Stimulated activated naive B cell treated with anti-CD40 and anti-IgM and Interleukin-4, amounts not matched to agents 10 μg/mL and 1 μg/mL and 100 μg/mL, for 72 hours (primary cell): ENCODE results near the gene ZDBF2.
"Not testable (repeated sequence)": the region's sequence is repeated elsewhere in the genome, so short reads cannot be mapped to it uniquely, and the experiment has no call there.

ENCODE experiments used
- ATAC-seq, 2 donors: fragments of 150-1000 bp; cut with Tn5 transposase; replicated peaks; 2 replicates each; pipeline ENCODE4 v1.10.0; 2021; ENCODE audit warnings: moderate library complexity in 1 of 2
- DNase-seq: peaks from one replicate; pipeline ENCODE4 v3.0.0; 2021
- H3K27ac Mint-ChIP-seq: one replicate; pipeline ENCODE4 v1.8.0; 2022; ENCODE audit warnings: mild to moderate bottlenecking, mixed read lengths
- H3K27me3 Mint-ChIP-seq, 2 donors: one replicate each; pipeline ENCODE4 v1.8.0; 2022; ENCODE audit warnings: mixed read lengths in 2 of 2
- H3K36me3 Mint-ChIP-seq, 2 donors: one replicate each; pipeline ENCODE4 v1.8.0; 2022; ENCODE audit warnings: mixed read lengths in 2 of 2, mild to moderate bottlenecking in 1 of 2
- H3K4me1 Mint-ChIP-seq, 2 donors: one replicate each; pipeline ENCODE4 v1.8.0; 2022; ENCODE audit warnings: mixed read lengths in 2 of 2, mild to moderate bottlenecking in 1 of 2
- H3K4me3 Mint-ChIP-seq, 2 donors: one replicate each; pipeline ENCODE4 v1.8.0; 2022; ENCODE audit warnings: mild to moderate bottlenecking in 2 of 2, mixed read lengths in 2 of 2, moderate library complexity in 1 of 2
- H3K9me3 Mint-ChIP-seq, 2 donors: one replicate each; pipeline ENCODE4 v1.8.0; 2022; ENCODE audit warnings: mixed read lengths in 2 of 2, mild to moderate bottlenecking in 1 of 2

The ZDBF2 gene

DNA sequence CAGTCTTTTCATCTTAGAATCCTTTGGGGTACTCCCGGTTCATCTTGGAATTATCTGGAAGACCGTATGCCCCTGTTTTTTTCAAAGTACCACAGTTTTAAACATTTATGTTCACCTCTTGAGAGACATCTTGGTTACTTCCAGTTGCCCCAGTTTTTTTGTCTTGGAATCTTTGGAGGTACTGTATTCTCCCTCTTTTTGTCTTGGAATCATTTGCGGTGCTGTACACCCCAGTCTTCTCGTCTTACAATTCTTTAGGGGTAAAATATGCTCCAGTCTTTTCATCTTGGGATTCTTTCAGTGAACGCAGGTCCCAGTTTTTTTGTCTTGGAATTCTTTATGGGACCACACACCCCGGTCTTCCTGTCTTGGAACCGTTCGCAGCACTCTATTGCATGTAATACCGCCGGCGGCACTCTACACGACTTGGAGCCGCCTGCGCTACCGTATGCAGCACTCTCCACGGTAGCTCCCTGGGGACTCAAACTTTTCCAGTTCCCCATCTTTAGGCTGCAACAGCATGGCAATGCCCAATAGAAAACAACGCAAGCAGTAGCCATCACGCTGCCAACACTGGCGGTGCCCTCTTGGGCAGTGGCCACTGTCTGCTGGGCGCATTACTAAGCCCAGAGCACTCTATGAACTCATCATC is 21.2 kb upstream of the ZDBF2 start:
- Mint-ChIP-seq H3K36me3 (no peaks in the 10 kb centered on the region), H3K4me3 (peak overlapping the region in 1 of 2 donors; percentile 11), H3K27ac (peak overlapping the region; percentile 80), H3K4me1 (peaks cover 13 to 14% of the 10 kb centered on the region in 2 donors), H3K27me3 (peaks cover 53 to 56% of the 10 kb centered on the region in 2 donors), H3K9me3 (peaks cover 0 to 2% of the 10 kb centered on the region in 2 donors)
- no peak for DNase-seq
- ATAC-seq: no peak

DNA sequence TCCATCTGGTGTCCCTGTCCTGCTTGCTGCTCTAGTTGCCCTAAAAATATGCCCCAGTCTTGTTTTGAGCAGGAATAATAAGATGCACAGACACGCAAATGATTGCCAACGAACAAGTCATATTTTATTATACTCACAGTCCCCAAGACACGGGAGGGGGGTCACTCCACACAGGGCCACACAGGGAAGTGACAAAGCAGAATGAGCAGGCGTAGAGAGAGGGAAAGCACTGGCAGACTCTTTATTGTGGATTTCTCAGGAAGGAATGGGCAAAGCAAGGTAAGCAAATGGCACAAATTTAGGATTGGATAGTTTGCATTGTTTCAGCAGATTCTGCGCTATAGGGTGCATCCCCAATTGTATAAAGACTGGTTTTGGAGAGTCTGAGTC is 20.7 kb upstream of the ZDBF2 start:
- no peak for ATAC-seq
- Mint-ChIP-seq H3K4me3 (peak overlapping the region in 1 of 2 donors; percentile 19), H3K9me3 (peaks cover 0 to 2% of the 10 kb centered on the region in 2 donors), H3K27ac (peak overlapping the region; percentile 80), H3K4me1 (peaks cover 13 to 14% of the 10 kb centered on the region in 2 donors), H3K27me3 (peaks cover 53 to 56% of the 10 kb centered on the region in 2 donors), H3K36me3 (no peaks in the 10 kb centered on the region)
- no peak for DNase-seq

DNA sequence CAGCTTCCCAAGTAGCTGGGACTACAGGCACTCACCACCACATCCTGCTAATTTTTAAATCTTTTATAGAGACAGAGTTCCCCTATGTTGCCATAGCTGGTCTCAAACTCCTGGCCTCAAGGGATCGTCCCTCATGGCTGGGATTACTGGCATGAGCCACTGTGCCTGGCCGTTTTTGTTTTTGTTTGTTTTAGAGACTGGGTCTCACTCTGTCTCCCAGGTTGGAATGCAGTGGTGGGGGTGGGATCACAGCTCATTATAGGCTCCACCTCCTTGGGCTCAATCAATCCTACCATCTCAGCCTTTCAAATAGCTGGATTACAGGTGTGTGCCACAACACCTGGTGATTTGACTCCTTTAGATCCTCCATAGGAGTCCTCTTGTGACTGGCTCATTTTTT is 19.5 kb upstream of the ZDBF2 start:
- DNase-seq: no peak
- no peak overlapping the region for H3K4me3 Mint-ChIP-seq
- ATAC-seq: no peak
- H3K4me1 Mint-ChIP-seq: peaks cover 15 to 17% of the 10 kb centered on the region in 2 donors
- peaks cover 55 to 64% of the 10 kb centered on the region in 2 donors for H3K27me3 Mint-ChIP-seq
- H3K27ac Mint-ChIP-seq: no peak overlapping the region
- H3K36me3 Mint-ChIP-seq: no peaks in the 10 kb centered on the region
- H3K9me3 Mint-ChIP-seq: peaks cover 0 to 2% of the 10 kb centered on the region in 2 donors

DNA sequence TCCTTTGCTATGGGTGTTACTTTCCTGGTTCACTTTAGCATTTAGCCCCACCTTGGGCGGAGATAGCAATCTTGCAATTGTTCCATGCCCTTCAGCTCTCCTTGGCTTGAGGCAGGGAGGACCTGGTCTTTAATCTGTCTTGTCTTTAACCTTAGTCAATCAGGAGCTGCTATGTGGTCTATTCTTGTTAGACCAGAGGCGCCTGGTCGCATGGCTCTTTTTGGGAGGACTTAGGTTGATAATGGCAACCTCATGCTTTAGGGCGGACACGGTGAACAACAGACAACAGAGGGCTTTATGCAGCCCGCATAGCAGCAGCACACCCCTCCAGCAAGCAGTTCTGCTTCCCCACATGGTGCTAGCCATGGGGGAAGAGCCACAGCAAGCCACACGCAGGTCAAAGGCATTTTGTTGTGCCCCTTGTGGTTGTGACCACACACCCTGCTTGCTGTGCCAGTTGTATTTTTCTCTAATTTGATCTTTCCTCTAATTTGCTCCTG is 17.7 kb upstream of the ZDBF2 start:
- no peak for DNase-seq
- H3K4me1 Mint-ChIP-seq: peaks cover 13 to 18% of the 10 kb centered on the region in 2 donors
- H3K27me3 Mint-ChIP-seq: peaks cover 57 to 69% of the 10 kb centered on the region in 2 donors
- ATAC-seq: no peak
- H3K4me3 Mint-ChIP-seq: no peak overlapping the region
- H3K9me3 Mint-ChIP-seq: peaks cover 0 to 2% of the 10 kb centered on the region in 2 donors
- no peaks in the 10 kb centered on the region for H3K36me3 Mint-ChIP-seq
- peak overlapping the region; percentile 31 for H3K27ac Mint-ChIP-seq

DNA sequence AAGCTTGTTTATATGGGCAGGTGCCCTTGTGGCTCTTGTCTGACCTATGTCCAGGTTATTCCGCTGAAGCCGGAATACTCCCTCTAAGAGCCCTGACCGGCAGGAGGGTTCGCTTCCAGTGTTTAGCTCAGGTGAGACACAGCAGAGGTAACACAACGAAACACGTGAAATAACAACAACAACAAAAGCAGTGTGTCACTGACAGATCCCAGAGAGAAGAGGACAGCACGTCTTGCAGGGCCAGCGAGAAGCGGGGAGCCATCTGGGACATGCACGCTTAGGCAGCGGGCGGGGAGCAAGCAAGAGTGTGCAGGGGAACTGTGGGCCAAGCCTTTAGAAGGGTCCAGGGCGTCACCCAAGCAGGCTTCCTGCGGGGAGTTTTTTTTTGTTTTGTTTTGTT is 17.1 kb upstream of the ZDBF2 start:
- Mint-ChIP-seq H3K4me3 (no peak overlapping the region), H3K4me1 (peaks cover 13 to 18% of the 10 kb centered on the region in 2 donors), H3K27ac (no peak overlapping the region), H3K9me3 (peaks cover 0 to 2% of the 10 kb centered on the region in 2 donors), H3K36me3 (no peaks in the 10 kb centered on the region), H3K27me3 (peaks cover 57 to 71% of the 10 kb centered on the region in 2 donors)
- ATAC-seq (no peak), DNase-seq (no peak)

DNA sequence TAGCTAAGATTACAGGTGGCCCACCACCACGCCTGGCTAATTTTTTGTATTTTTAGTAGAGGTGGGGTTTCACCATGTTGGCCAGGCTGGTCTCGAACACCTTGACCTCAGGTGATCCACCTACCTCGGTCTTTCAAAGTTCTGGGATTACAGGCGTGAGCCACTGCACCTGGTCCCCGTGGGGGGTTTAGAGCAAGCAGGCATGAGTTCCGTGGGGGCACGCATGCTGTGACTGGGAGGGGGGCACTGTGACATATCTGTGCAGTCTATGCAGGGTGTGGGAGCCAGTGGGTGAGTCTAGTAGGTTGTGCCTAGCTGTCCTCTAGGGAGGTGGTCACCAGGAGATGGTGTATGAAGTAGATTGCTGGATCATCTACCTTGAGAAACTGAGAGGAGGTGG is 16.6 kb upstream of the ZDBF2 start:
- Mint-ChIP-seq H3K27ac (no peak overlapping the region), H3K4me1 (peaks cover 13 to 18% of the 10 kb centered on the region in 2 donors), H3K36me3 (peaks cover 0 to 1% of the 10 kb centered on the region in 2 donors), H3K9me3 (peaks cover 0 to 2% of the 10 kb centered on the region in 2 donors), H3K27me3 (peaks cover 57 to 72% of the 10 kb centered on the region in 2 donors), H3K4me3 (no peak overlapping the region)
- ATAC-seq (no peak), DNase-seq (no peak)

DNA sequence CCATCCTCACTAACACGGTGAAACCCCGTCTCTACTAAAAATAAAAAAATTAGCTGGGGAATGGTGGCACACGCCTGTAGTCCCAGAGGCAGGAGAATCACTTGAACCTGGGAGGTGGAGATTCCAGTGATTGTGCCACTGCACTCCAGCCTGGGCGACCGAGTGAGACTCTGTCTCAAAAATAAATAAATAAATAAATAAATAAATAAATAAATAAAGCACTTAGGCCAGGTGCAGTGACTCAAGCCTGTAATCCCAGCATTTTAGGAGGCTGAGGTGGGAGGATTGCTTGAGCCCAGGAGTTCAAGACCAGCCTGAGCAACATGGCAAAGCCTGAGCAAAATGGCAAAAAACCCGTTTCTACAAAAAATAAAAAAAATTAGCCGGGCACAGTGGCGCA is 15.8 kb upstream of the ZDBF2 start:
- not testable (repeated sequence) for H3K27ac Mint-ChIP-seq, DNase-seq, H3K36me3 Mint-ChIP-seq, H3K9me3 Mint-ChIP-seq, ATAC-seq, H3K4me3 Mint-ChIP-seq
- Mint-ChIP-seq H3K27me3 (peaks cover 56 to 72% of the 10 kb centered on the region in 2 donors), H3K4me1 (peaks cover 10 to 18% of the 10 kb centered on the region in 2 donors)

DNA sequence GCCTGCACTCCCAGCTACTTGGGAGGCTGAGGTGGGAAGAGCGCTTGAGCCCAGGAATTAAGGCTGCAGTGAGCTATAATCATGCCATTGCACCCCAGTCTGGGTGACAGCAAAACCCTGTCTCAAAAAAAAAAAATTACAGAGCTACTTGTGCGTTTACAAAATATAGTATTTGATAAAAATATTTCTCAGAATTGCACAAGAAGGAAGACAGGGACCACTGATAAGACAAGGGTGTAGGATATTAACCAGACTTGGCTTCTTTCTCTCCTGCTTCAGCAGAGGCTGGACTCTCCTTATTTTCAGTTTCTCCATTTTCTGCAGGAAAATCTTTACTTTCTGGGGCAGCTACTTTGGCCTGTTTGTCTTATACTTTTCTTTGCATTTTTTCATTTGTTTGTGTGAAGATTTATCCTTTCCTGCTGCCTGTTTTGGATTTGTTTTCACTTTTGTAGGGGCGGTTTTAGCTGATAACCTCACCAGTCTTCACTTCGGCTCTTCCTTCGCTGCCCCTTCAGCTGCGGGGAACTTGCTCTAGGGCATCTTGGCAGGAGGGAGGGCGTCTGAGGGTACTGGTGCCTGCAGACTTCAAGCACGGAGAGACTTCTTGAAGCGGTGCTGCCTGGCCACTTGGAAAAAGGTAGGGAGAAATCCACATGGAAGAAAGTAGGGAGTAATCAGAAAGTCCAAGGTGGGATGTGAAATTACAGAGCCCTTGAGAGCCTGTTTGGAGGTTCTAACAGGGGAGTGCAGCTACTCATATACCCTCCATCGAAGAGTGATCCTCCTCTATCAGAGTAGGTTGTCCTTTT is 14.9 kb upstream of the ZDBF2 start:
- Mint-ChIP-seq H3K27me3 (peaks cover 58 to 75% of the 10 kb centered on the region in 2 donors), H3K4me1 (peaks cover 10 to 18% of the 10 kb centered on the region in 2 donors), H3K36me3 (peaks cover 0 to 1% of the 10 kb centered on the region in 2 donors), H3K9me3 (no peaks in the 10 kb centered on the region), H3K27ac (no peak overlapping the region), H3K4me3 (no peak overlapping the region)
- ATAC-seq: no peak
- DNase-seq: no peak

DNA sequence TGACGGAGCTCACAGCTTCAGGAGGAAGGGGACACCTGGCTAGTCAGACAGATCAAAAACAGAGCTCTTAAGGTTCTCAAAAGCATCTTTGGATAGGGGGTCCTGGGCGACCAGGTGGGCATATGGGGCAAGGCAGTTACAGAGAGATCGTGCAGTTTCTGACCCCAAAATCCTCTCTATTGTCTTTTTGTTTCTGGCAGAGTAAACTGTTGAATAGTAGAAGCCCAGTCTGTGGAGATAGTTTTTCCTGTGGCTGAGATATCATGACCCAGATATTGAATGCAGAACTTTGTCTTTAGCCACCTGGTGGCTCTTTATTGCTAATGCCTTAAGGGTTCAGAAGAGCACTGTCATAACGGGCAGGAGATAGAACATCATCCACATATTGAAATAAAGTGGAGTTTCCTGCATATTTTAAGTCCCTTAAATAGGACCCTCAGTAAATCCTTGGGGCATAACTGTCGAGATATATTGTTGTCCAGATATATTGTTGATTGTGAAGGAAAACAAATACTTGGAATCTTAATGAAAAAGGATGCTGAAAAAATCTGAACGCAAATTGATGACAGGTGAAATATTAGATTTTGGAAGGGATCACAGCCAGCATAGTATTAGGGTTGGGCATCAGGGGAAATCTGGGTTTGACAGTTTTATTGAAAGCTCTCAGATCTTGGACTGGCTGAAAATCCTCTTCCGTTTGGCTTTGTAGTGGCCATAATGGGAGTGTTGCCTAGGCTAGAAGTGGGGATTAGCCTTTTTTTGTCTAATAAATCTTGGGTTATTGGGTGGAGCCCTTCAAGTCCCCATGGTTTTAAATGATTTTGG is 14.1 kb upstream of the ZDBF2 start:
- peaks cover 0 to 1% of the 10 kb centered on the region in 2 donors for H3K36me3 Mint-ChIP-seq
- H3K4me3 Mint-ChIP-seq: no peak overlapping the region
- DNase-seq: no peak
- H3K27ac Mint-ChIP-seq: peak overlapping the region; percentile 33
- peaks cover 59 to 74% of the 10 kb centered on the region in 2 donors for H3K27me3 Mint-ChIP-seq
- no peaks in the 10 kb centered on the region for H3K9me3 Mint-ChIP-seq
- H3K4me1 Mint-ChIP-seq: peaks cover 10 to 18% of the 10 kb centered on the region in 2 donors
- ATAC-seq: peak; percentile 72 to 83

DNA sequence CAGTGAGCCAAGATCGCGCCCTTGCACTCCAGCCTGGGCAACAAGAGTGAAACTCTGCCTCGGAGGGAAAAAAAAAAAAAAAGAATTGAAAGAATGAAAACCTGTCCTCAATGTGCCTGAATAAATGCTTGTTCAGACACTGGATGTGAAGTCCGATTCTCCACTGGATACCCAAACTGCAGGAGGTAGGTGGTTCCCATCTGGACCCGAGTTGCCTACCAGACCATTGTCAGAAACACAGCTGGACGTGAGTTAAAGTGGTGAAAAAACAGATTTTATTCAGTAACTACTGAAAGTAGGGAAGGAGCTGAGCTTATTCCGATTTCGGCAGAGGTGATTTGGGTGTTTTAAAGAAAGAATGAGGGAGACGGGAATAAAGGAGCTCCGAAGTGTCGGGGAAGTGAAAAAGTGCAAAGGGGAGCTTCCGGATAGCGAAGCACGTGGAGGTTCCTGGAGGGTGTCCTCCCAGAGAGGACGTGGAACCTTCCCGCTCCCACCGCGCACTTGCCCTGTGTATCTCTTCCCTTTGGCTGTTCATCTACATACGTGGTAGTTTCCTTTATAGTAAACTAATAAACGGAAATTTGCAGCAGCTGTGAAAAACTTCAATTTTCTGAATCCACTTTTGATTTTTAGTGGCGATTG is 10.4 kb upstream of the ZDBF2 start:
- no peak for ATAC-seq
- Mint-ChIP-seq H3K9me3 (no peaks in the 10 kb centered on the region), H3K4me3 (peak overlapping the region; percentile 1 to 34), H3K4me1 (peaks cover 7 to 18% of the 10 kb centered on the region in 2 donors), H3K36me3 (peaks cover 0 to 1% of the 10 kb centered on the region in 2 donors), H3K27me3 (peaks cover 65 to 84% of the 10 kb centered on the region in 2 donors), H3K27ac (no peak overlapping the region)
- no peak for DNase-seq

DNA sequence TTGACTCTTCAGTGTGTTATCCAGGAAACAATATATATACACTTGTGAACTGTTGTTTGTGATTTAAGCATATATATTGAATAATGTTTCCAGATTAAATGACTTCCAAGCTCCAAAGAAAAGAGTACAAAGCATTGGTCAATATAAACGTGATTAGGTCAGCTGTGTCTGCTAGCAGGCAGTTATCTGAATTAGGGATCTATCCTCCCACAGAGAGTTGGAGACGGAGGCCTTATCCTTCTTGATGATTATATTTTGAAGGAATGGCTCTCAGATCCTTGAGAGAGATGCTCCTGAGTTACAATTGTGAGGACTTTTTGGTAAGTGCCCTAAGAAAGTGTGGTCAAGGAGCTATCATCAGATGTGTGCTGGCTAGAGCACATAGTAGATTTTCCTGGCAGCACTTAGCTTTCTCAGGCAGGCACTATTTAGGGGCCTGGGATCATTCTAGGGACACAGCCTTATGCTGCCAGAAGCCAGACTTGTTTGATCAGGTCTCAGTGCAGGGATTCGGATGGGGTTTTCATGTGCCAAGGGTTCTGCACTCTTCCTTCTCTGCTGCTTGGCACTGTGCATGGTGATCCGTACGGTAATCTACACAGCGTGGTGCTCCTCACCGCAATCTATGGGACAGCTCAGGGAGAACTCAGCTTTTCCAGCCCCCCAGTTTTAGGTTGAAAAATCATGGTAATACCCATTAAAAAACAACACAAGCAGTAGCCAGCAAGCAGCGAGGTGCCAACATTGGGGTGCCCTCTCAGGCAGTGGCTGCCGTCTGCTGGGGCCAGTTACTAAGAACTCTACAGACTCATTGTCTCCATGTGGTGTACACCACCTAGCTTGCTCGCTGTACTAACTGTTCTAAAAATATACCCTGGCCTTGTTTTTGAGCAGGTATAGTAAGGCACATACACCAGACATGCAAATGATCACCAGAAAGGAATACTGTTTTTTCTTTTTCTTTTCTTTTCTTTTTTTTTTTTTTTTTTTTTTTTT is 8.0 kb upstream of the ZDBF2 start:
- ATAC-seq (no peak), DNase-seq (no peak)
- Mint-ChIP-seq H3K4me1 (no peaks in the 10 kb centered on the region), H3K27ac (no peak overlapping the region), H3K9me3 (no peaks in the 10 kb centered on the region), H3K4me3 (no peak overlapping the region), H3K36me3 (peaks cover 0 to 1% of the 10 kb centered on the region in 2 donors), H3K27me3 (peaks cover 56 to 73% of the 10 kb centered on the region in 2 donors)

DNA sequence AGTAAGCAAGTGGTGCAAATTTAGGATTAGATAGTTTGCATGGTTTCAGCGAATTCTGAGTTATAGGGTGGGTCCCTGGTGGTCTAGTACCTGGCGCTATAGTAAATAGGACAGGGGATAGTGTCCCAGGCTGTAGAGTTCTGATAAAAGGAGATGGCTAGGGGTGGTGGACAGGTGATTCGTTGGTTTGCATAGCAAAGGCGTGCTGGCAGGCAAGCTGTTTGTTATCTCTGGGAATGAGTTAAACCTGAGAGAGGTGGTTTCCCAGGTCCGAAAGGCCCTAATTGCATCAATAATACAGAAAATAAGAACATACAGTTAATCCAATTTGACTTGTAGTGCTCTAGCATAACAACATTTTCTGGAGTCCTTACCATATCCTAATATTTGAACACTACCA is 6.9 kb upstream of the ZDBF2 start:
- no peak for ATAC-seq
- DNase-seq: no peak
- Mint-ChIP-seq H3K27me3 (peaks cover 55 to 67% of the 10 kb centered on the region in 2 donors), H3K36me3 (peaks cover 0 to under 1% of the 10 kb centered on the region in 2 donors), H3K4me1 (no peaks in the 10 kb centered on the region), H3K27ac (no peak overlapping the region), H3K9me3 (no peaks in the 10 kb centered on the region), H3K4me3 (no peak overlapping the region)

DNA sequence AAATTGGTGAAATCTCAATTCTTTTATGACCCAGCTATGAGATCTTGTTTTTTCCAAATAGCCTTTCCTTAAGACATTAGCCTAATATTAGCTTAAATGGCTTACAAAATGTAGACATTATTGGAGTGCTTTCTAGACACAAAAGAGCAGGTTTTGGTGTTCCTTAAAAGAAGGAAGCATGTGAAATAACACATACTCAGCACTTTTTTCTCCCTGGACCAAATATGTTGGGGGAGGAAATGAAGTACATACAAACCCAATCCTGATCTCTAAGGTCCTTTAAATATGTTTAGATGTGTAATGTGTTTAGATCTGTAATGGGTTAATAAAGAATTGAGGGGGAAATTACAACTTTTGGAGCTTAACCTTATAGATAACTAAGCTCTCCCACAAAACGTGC is 3.4 kb upstream of the ZDBF2 start:
- Mint-ChIP-seq H3K4me1 (peaks cover 3 to 15% of the 10 kb centered on the region in 2 donors), H3K27ac (no peak overlapping the region), H3K4me3 (no peak overlapping the region), H3K27me3 (peaks cover 46 to 51% of the 10 kb centered on the region in 2 donors), H3K9me3 (peaks cover 0 to 1% of the 10 kb centered on the region in 2 donors), H3K36me3 (peaks cover 0 to 1% of the 10 kb centered on the region in 2 donors)
- no peak for ATAC-seq
- no peak for DNase-seq
